ENCODE measurements around the gene CLHC1.
A peak's percentile ranks its signal among the peaks of the same experiment; 100 is the strongest.
"Not testable (repeated sequence)": the region's sequence is repeated elsewhere in the genome, so short reads cannot be mapped to it uniquely, and the experiment has no call there.

Gene CLHC1

DNA sequence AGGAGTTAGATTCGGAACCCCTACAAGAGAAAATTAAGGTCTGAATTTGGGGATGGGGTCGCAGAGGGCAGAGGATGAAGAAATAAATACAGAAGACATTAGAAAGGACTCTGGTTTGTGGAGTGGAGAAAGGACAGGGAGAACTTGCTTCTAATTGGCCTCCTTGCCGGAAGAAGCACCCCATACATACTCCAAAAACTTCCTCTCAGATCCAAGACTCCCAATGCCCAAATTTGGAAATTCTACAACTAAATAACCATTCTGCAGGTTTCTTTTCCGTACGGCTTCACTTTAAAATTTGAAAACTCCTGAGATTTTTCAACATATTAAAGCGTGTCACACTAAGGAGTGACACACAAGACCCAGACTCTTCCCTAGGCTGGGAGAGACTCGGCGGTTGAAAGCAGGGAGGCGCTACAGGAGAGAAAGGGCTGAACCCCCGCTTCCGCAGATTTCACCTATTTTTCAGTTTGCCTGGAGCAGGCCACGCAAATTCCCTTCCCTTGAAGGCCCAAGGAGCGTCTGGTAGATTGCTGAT is 478 bp downstream of the CLHC1 start:
- peak; percentile 58 for DNase-seq

- DNase-seq: no peak
Observed at GRCh38 chr2:55230551-55230950, 1.5 kb downstream of the CLHC1 start.

DNA sequence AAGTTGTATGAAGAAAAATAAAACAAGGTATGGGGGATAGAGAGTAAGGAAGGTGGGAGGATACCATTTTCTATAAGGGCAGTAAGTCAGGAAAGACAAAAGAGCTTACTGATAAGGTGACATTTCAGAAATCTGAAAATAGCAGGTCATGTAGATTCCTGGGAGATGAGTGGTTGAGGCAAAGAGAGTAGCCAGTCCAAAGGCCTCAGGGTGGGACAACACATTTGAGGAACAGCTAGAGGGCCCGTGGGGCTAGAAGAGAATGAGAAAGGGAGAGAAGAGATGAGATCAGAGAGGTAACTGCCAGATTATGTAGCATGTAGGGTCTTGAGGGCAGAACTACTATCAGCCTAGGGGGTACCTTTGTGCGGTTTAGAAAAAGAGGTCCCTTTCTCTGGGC is 2.9 kb downstream of the CLHC1 start:
- no peak for DNase-seq

GRCh38 chr2:55228226-55228563 is 3.9 kb downstream of the CLHC1 start:
- no peak for DNase-seq

DNA sequence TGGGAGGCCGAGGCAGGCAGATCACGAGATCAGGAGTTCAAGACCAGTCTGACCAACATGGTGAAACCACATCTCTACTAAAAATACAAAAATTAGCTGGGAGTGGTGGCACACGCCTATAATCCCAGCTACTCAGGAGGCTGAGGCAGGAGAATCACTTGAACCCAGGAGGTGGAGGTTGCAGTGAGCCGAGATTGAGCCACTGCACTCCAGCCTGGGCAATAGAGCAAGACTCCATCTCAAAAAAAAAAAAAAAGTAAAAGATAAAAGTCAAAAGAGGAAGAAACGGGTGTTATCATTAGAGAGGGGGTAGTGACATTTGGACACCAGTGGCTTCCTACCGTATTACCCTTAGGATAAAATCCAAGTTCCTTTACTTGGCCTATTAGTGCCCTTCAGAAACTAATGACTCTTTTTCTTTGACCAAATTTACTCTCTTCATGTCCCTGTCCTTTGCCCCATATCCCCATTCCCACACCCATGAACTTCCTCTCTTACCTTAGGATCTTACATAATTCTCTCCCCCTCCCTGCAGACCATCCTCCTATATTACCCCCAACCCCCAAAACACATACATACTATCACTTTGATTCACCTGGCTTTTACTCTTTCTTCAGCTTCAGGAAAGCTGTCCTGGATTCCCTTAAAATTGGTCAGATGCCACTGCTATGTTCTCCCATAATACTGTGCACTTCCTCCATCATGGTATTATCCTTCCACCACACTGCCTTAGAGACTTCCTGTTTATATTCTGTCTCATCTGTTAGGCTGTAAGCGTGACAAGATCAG is 4.5 kb downstream of the CLHC1 start:
- DNase-seq: not testable (repeated sequence)

DNA sequence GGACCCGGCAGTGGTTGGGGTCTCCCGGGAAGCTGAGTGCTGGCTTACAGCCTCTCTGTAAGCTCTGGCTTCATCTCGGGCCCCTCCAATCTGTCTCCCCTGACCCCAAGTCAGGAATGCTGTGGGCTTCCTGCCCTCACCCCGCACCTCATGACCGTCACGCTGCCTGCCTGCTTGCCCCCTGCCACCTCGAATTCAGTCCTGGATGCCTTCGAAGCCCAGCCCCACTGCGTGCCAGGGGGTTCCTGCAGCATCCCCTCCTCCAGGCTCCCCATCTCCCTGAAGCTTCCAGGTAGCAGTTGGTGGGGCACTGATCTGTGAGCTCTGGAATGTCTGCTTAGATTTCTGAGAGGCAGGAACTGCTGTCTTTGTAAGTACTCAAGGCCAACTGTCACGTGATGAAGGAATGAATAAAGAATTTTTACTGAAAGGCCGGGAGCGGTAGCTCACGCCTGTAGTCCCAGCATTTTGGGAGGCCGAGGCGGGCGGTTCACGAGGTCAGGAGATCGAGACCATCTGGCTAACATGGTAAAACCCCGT is 6.5 kb downstream of the CLHC1 start:
- no peak for DNase-seq

DNA sequence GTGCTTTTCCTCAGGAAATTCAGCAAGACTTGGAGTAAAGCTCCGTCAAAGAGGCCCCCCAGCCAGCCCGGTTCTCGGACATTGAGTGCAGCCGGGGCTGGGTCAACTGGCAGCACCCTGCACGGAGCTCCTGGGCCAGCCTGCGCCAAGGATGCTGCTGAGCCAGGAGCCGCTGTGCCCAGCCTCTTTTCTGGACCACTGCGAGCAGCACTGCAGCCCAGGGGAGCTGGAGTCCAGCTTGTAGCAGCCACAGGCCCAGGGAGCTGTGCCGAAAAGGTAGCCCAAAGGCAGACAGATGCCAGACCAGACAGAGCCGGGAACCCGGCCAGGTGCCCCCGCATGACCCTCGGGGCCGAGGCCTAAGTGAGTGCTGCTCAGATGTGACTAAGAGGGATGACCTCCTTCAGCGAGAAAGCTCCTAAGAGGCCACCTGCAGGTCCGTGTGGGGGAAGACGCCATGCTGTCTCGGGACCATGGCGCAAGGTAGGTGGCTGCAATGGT is 7.3 kb downstream of the CLHC1 start:
- no peak for DNase-seq

DNA sequence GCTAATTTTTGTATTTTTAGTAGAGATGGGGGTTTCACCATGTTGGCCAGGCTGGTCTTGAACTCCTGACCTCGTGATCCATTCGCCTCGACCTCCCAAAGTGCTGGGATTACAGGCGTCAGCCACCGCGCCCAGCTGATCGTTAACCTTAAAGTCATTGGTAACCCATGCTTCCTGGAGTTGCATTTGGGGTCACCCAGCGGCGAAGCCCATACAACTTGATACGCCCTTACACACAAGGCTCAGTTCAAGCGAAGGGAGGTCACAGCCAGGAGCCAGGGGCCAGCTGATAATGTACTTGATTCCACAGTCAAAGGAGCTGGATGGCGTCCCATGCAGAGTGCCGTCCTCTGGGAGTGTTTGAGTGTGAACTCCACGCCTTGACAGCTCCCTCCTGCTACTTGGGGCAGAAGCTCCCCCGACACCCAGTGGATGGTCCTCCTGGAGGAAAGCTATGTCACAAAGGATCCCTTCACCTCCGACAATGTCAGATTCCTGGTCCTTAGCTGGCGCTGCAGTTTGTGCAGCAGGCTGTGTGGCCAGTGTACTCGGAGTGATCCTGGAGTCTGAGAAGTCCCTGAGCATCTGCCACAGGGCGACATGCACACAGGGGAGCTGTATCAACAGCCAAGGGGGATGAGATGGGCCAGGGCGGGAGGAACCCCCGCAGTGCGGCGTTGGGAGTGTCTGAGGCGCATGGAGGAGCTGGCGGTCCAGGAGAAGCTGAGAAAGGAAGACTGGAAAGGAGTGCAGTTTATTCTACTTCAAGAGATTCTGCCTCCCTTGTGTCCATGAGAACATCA is 7.9 kb downstream of the CLHC1 start:
- DNase-seq: no peak

GRCh38 chr2:55213822-55214221 is 18.3 kb downstream of the CLHC1 start:
- no peak for DNase-seq

DNA sequence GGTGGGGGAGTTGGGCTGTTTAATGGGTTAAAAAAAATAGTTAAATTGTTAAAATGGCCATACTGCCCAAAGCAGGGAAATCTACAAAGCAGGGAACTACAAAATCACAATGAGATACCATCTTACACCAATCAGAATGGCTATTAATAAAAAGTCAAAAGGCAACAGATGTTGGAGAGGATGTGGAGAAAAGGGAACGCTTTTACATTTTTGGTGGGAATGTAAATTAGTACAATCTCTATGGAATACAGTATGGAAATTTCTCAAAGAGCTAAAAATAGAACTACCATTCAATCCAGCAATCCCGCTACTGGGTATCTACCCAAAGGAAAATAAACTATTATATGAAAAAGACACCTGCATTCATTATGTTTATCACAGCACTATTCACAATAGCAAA is 27.1 kb downstream of the CLHC1 start:
- no peak for DNase-seq

DNA sequence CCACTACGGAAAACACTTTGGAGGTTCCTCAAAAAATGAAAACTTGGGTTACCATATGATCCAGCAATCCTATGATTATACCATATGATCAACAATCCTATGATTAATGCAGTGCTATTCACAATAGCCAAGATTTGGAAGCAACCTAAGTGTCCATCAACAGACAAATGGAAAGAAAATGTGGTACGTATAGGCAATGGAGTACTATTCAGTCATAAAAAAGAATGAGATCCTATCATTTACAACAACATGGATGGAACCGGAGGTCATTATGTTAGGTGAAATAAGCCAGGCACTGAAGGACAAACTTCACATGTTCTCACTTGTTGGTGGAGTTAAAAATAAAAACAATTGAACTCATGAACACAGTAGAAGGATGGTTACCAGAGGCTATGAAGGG is 27.6 kb downstream of the CLHC1 start:
- no peak for DNase-seq

DNA sequence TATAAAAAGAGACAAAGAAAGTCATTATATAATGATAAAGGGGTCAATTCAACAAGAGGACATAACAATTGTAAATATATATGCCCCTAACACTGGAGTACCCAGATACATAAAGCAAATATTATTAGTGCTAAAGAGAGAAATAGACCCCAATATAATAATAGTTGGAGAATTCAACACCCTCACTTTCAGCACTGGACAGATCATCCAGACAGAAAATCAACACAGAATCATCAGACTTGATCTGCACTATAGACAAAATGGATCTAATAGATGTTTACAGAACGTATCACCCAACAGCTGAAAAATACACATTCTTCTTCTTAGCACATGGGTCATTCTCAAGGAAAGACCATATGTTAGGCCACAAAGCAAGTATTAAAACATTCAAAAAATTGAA is 31.7 kb downstream of the CLHC1 start:
- no peak for DNase-seq

GRCh38 chr2:55196526-55196925 is 35.6 kb downstream of the CLHC1 start:
- no peak for DNase-seq

GRCh38 chr2:55191888-55192287 is 40.2 kb downstream of the CLHC1 start:
- DNase-seq: not testable (repeated sequence)

DNA sequence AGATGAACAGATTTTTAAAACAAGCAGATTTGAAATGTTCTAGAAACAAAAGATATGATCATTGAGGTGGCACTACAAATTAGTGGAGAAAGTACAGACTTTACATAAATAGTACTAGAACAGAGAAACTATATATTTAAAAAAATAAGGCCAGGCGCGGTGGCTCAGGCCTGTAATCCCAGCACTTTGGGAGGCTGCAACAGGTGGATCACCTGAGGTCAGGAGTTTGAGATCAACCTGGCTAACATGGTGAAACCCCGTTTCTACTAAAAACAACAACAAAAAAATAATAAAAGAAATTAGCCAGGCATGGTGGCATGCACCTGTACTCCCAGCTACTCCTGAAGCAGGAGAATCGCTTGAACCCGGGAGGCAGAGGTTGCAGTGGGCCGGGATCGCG is 45.3 kb downstream of the CLHC1 start:
- not testable (repeated sequence) for DNase-seq

DNA sequence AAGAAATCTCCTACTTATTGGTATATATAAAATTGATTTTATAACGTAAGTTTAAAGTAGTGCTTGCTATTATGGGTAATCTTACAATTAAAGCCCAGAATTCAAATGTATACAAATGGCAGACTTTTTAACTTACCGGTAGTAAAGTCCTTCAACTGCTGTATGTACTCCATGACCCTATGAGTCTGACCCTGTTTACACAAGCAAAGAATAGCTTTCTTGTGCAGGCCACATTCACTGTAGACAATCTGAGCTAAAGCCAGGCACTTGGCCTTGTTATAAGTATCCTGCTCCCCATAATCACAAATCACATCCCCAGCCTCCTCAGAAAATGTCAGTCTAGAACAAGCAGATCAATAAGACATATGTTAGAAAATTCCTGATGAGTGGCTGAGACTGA is 51.7 kb downstream of the CLHC1 start:
- no peak for DNase-seq

GRCh38 chr2:55176094-55176415 is 56.0 kb downstream of the CLHC1 start:
- no peak for DNase-seq

DNA sequence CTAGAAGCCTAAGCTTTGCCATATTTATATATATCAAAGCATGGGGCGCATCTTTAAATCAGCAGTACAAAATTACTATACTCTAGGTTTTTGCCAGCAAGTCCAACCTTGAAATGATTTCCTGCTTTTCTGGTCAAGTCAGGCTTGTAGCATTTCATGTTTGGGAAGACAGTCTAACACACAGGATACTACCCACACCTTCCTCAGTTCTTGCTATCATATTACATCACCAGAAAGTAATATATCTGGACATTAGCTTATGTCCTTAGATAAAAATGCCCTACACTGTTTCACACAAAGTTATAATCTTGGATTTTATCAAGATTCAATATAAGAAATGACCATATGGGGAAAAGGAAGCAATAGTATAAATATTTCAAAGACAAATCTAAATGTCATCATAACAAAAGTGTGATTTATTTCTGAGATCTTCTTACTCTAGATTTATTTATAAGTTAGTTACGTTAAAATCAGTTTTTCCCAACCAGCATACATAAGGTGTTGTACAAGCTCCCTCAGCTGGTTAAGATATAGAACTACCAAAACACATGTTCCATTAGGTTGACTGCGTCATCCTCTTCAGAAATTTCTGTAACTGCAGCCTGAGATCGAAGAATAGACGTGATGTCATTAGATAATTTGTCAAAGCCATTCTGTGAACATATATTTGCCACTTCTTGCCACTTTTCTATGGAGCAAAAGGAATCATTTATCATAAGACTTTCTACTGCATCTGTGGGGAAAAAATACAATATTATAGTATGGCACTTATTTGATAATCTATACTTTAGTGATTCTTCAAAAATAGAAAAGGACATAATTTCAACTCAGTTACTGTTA is 56.6 kb downstream of the CLHC1 start:
- DNase-seq: peak; percentile 55

GRCh38 chr2:55173438-55174054 is 58.5 kb downstream of the CLHC1 start:
- DNase-seq: no peak

- no peak for DNase-seq
Observed at GRCh38 chr2:55169915-55170314, 62.2 kb downstream of the CLHC1 start.

DNA sequence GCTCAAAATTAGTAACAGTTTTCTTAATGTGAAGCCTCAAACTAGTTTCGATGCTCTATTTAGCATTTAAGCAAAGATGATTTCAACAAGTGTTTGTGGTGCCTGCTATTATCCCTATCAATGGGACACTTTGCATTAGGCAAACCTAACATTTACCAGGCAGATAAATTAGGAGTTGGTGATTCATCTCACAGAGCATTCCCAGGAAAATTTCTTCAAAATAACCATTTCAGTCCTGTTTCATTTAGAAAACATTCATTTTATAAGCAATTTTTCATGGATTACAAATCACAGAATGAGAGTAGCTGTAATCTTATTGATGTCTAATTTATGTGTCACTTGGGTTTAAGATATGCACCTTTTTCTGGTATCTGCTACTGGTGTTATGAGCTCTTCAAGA is 62.7 kb downstream of the CLHC1 start:
- no peak for DNase-seq
